PFSK-1 (cell line): ENCODE results near the gene NR6A1.

Source experiments
- FOXP2 ChIP-seq: optimal IDR thresholded peaks from 2 replicates; pipeline ENCODE3; 2011; ENCODE audit warnings: borderline replicate concordance, control low read depth, inconsistent platforms; ENCODE audit not compliant: insufficient read depth; ENCODE audit errors: extremely low read length, extremely low read depth
- POLR2AphosphoS5 ChIP-seq: IDR thresholded peaks from 2 replicates; pipeline ENCODE4 v1.6.1; 2012; ENCODE audit warnings: low read depth, mild to moderate bottlenecking, control low read depth, low read length, moderate library complexity
- SIN3A ChIP-seq: IDR thresholded peaks from 2 replicates; pipeline ENCODE4 v1.6.1; 2012; ENCODE audit warnings: mild to moderate bottlenecking, low read length, moderate library complexity, borderline replicate concordance; ENCODE audit not compliant: insufficient read depth
- TAF1 ChIP-seq: IDR thresholded peaks from 2 replicates; pipeline ENCODE4 v1.6.1; 2012; ENCODE audit warnings: low read length, control low read depth, borderline replicate concordance; ENCODE audit not compliant: insufficient read depth
- TF ChIP-seq, protein P1 (sequence below), 2 experiments: IDR thresholded peaks; 2 replicates each; pipeline versions ENCODE4 v1.6.1 to v1.8.0; 2011 to 2012; ENCODE audit warnings: low read depth in 2 of 2, low read length in 2 of 2, control low read depth in 1 of 2, inconsistent platforms in 1 of 2, mild to moderate bottlenecking in 1 of 2, moderate library complexity in 1 of 2; ENCODE audit not compliant: insufficient read depth in 1 of 2

NR6A1 gene

DNA sequence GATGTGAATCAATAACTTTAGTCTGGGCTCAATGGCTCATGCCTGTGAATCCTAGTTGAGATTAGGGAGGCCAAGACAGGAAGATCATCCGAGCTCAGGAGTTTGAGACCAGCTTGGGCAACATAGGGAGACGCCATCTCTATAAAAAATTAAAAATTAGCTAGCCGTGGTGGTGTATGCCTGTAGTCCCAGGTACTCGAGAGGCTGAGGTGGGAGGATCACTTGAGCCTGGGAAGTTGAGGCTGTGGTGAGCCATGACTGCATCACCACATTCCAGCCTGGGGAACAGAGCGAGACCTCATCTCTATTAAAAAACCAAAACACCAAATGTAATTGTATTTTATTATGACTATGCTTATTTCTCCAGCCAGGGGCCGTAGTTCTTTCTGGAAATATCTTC lies 194.4 kb downstream of the NR6A1 start:
- TF ChIP-seq POLR2AphosphoS5, result no peak
- no peak for TF ChIP-seq SIN3A
- TF ChIP-seq, protein P1, sequence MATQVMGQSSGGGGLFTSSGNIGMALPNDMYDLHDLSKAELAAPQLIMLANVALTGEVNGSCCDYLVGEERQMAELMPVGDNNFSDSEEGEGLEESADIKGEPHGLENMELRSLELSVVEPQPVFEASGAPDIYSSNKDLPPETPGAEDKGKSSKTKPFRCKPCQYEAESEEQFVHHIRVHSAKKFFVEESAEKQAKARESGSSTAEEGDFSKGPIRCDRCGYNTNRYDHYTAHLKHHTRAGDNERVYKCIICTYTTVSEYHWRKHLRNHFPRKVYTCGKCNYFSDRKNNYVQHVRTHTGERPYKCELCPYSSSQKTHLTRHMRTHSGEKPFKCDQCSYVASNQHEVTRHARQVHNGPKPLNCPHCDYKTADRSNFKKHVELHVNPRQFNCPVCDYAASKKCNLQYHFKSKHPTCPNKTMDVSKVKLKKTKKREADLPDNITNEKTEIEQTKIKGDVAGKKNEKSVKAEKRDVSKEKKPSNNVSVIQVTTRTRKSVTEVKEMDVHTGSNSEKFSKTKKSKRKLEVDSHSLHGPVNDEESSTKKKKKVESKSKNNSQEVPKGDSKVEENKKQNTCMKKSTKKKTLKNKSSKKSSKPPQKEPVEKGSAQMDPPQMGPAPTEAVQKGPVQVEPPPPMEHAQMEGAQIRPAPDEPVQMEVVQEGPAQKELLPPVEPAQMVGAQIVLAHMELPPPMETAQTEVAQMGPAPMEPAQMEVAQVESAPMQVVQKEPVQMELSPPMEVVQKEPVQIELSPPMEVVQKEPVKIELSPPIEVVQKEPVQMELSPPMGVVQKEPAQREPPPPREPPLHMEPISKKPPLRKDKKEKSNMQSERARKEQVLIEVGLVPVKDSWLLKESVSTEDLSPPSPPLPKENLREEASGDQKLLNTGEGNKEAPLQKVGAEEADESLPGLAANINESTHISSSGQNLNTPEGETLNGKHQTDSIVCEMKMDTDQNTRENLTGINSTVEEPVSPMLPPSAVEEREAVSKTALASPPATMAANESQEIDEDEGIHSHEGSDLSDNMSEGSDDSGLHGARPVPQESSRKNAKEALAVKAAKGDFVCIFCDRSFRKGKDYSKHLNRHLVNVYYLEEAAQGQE (IDR thresholded peaks at IDR 0.05; ENCODE audit: insufficient read depth in 1 of 2, low read depth in 2 of 2, low read length in 2 of 2), result no peak
- TF ChIP-seq FOXP2, result no peak
- TF ChIP-seq TAF1, result no peak

DNA sequence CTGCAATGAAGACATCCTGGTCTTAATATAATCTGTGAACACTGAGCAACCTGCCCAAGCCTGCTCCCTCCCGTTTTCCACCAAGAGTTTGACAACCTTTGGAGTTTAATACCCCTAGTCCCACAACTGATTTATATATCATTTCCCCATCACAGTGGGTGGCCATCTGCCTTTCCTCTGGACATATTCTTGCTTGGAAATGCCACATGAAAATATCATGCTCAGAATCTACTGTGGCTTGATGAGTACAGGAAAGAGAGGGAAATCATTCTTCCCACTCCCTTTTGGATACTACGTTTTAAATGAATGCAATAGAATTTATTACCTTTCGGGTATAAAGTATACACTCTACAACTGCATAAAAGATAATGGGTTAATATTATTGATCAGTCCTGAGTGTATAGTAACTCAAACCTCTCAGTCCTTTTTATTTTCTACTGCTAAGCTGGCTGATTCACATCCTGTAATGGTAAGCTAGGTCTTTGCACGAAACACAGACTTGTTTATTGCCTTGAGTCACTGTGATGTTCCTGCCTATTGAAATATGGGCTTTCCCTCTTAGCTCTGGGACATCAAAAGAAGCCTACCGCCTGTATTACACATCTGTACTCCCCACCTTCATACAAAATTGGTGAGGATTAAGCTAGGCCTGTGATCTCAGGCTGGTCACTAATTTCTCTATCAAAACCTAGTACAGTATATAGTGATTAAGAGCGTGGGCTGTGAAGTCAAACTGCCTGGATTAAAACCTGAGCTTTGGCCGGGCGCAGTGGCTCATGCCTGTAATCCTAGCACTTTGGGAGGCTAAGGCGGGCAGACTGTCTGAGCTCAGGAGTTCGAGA lies 196.4 kb downstream of the NR6A1 start:
- TF ChIP-seq POLR2AphosphoS5, result no peak
- TF ChIP-seq, protein P1 (IDR thresholded peaks at IDR 0.05; ENCODE audit: insufficient read depth in 1 of 2, low read depth in 2 of 2, low read length in 2 of 2), result no peak
- TF ChIP-seq FOXP2, result no peak
- TF ChIP-seq SIN3A, result no peak
- no peak for TF ChIP-seq TAF1

DNA sequence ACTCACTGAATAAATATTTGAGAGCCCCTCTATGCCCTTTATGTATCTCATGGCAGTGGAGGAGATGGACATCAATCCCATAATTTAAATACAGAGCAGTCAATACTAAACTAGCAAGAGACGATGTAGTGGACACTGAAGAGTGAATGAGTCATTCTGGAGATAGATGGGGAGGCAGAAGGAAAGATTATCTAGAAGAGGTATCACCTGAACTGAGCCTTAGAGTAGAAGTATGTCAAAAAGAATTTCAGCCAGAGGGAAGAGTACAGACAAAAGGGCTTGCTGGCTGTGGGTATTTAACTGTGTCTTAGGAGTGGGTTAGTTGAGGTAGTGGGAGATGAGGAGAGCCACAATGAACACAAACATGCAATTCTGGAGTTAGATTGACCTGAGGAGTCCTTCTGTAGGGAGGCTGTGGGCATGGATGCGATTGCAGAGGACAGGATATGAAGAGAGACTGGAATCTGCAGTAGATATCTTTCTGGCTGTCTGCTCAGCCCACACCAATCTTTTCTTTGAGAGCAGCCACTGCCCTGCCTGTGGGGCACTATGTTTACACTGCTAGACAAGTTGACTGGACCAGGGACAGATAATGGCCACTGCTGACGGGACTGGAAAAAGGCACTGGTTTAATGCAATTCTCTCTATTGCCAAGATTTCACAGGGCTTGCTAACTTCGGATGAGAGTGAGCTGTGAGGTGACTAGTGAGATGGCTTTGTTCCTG lies 200.0 kb downstream of the NR6A1 start:
- TF ChIP-seq, protein P1 (IDR thresholded peaks at IDR 0.05; ENCODE audit: insufficient read depth in 1 of 2, low read depth in 2 of 2, low read length in 2 of 2), result no peak
- TF ChIP-seq SIN3A, result no peak
- no peak for TF ChIP-seq POLR2AphosphoS5
- TF ChIP-seq TAF1, result no peak
- no peak for TF ChIP-seq FOXP2

DNA sequence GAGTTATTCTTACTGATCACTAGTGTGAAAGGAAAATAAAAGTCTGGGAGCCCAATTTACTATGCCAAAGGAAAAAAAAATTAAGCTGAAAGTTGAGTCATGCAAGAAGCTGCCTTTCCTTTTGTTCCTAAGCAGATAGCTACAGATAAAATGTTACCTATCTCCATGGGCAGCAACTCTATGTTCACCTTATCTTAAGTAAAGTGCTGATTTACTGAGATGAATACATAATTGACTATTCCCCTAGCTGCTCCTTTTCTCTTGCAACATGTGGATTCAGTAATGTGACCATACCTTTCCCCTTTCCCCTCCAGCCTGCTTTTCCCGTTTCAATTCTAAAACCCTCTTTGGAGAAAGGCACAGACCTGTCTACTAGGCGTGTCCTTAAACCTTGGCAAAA lies 201.2 kb downstream of the NR6A1 start:
- no peak for TF ChIP-seq TAF1
- TF ChIP-seq FOXP2, result no peak
- TF ChIP-seq SIN3A, result no peak
- TF ChIP-seq POLR2AphosphoS5, result no peak
- TF ChIP-seq, protein P1 (IDR thresholded peaks at IDR 0.05; ENCODE audit: insufficient read depth in 1 of 2, low read depth in 2 of 2, low read length in 2 of 2), result no peak
